Astrocyte of the spinal cord (primary cell): Measurements from ENCODE around the gene HTR3C.

Source experiments
- DNase-seq: peaks from one replicate; pipeline ENCODE4 v3.0.0; 2011; ENCODE audit warnings: low read depth, low spot score
- H3K4me3 ChIP-seq: 2 replicates; pipeline ENCODE4 v1.5.1; 2011; ENCODE audit warnings: low read depth, mild to moderate bottlenecking, low read length, moderate library complexity
- CTCF ChIP-seq: IDR thresholded peaks from 2 replicates; pipeline ENCODE4 v1.5.1; 2012; ENCODE audit warnings: low read depth, mild to moderate bottlenecking, low read length, inconsistent platforms
- in situ Hi-C: cut with HindIII; loops from 2 replicates; pipeline ENCODE4 v1.10.0; 2017; ENCODE audit warnings: low sequenced_read_pairs

Gene HTR3C

GRCh38 chr3:184050217-184050847 is 2.5 kb upstream of the HTR3C start:
- DNase-seq: no peak
- in situ Hi-C loops: no loop called here
- TF ChIP-seq CTCF: no peak
- H3K4me3 ChIP-seq: no peak overlapping the region

- peak; percentile 9 for DNase-seq
- in situ Hi-C loops: no loop called here
- H3K4me3 ChIP-seq: no peak overlapping the region
- no peak for TF ChIP-seq CTCF
Measured at GRCh38 chr3:184058029-184058428, 5.2 kb downstream of the HTR3C start.

GRCh38 chr3:184059424-184059823 is 6.6 kb downstream of the HTR3C start:
- no peak for DNase-seq
- in situ Hi-C loops: no loop called here
- TF ChIP-seq CTCF: no peak
- H3K4me3 ChIP-seq: no peak overlapping the region

GRCh38 chr3:184062637-184063036 is 9.8 kb downstream of the HTR3C start:
- in situ Hi-C loops: no loop called here
- no peak overlapping the region for H3K4me3 ChIP-seq
- TF ChIP-seq CTCF: no peak
- DNase-seq: no peak

- no peak overlapping the region for H3K4me3 ChIP-seq
- TF ChIP-seq CTCF: no peak
- no peak for DNase-seq
- in situ Hi-C loops: no loop called here
Measured at GRCh38 chr3:184066211-184066610, 13.4 kb downstream of the HTR3C start.

- in situ Hi-C loops: no loop called here
- H3K4me3 ChIP-seq: no peak overlapping the region
- DNase-seq: no peak
- TF ChIP-seq CTCF: no peak
Measured at GRCh38 chr3:184067573-184068055, 14.8 kb downstream of the HTR3C start.
